OCI-LY7 (cell line): ENCODE results near the gene DOCK3. TPM values are rescaled to one million over a fixed set of nuclear protein-coding genes. Genes with fewer than 3 reads are reported as not detected.

Experiments
- BruUV-seq: library from RNA; stranded (reverse); fragments of 400-500 nt; replicated peaks from 2 replicates; lab custom pipeline; 2021; lab: Mats Ljungman, UMichigan
- CTCF ChIA-PET: fragments of 300-600 bp; sonication (Branson Sonifier 250); formaldehyde crosslinking; loops from one replicate; lab custom pipeline; 2022; ENCODE audit warnings: antibody characterized with exemption; ENCODE audit not compliant: unreplicated experiment; lab: Charles Lee
- POLR2A ChIA-PET: fragments of 300-600 bp; sonication (Branson Sonifier 250); formaldehyde crosslinking; loops from one replicate; lab custom pipeline; 2022; ENCODE audit warnings: antibody characterized with exemption; lab: Charles Lee
- DNase-seq: peaks from one replicate; pipeline ENCODE4 v3.0.0-alpha.2; 2015; ENCODE audit warnings: low spot score
- H2AFZ ChIP-seq: fragments of 200-600 bp; sonication (generic), shearing (Covaris generic); 2 replicates; pipeline ENCODE4 v1.6.1; 2014; ENCODE audit warnings: mild to moderate bottlenecking, antibody characterized with exemption, low read length, moderate library complexity
- H3K27ac ChIP-seq: fragments of 200-600 bp; sonication (generic); 2 replicates; pipeline ENCODE4 v1.5.1; 2014; ENCODE audit warnings: mixed run types, low read depth, mild to moderate bottlenecking, moderate library complexity, low read length, inconsistent platforms; ENCODE audit not compliant: poor library complexity, severe bottlenecking
- H3K36me3 ChIP-seq: fragments of 200-600 bp; sonication (generic); 2 replicates; pipeline ENCODE4 v1.6.1; 2014; ENCODE audit warnings: mild to moderate bottlenecking, antibody characterized with exemption, low read length, moderate library complexity, mixed read lengths; ENCODE audit not compliant: insufficient read depth
- H3K4me1 ChIP-seq: fragments of 200-600 bp; sonication (generic); 2 replicates; pipeline ENCODE4 v1.5.1; 2014; ENCODE audit warnings: mild to moderate bottlenecking, low read length; ENCODE audit not compliant: insufficient read depth, poor library complexity, severe bottlenecking
- H3K4me2 ChIP-seq: fragments of 200-600 bp; sonication (generic); 2 replicates; pipeline ENCODE4 v1.6.1; 2014; ENCODE audit warnings: mild to moderate bottlenecking, low read length
- H3K4me3 ChIP-seq: fragments of 200-600 bp; sonication (generic); 2 replicates; pipeline ENCODE4 v1.5.1; 2014; ENCODE audit warnings: mild to moderate bottlenecking, low read depth, low read length; ENCODE audit not compliant: poor library complexity, severe bottlenecking
- H3K79me2 ChIP-seq: fragments of 200-600 bp; sonication (generic); 2 replicates; pipeline ENCODE4 v1.6.1; 2016; ENCODE audit warnings: low read depth, mild to moderate bottlenecking, low read length, moderate library complexity, mixed read lengths; ENCODE audit not compliant: insufficient read depth
- H3K9me2 ChIP-seq: fragments of 200-600 bp; sonication (generic); 2 replicates; pipeline ENCODE4 v1.6.1; 2016; ENCODE audit warnings: mild to moderate bottlenecking, low read length, mixed read lengths; ENCODE audit not compliant: insufficient read depth
- H3K9me3 ChIP-seq: fragments of 200-600 bp; sonication (generic); 2 replicates; pipeline ENCODE4 v1.6.1; 2014; ENCODE audit warnings: mild to moderate bottlenecking, mixed run types, low read length, mixed read lengths
- H4K20me1 ChIP-seq: fragments of 200-600 bp; sonication (generic); 2 replicates; pipeline ENCODE4 v1.6.1; 2014; ENCODE audit warnings: mild to moderate bottlenecking, antibody characterized with exemption, low read length, moderate library complexity, mixed read lengths; ENCODE audit not compliant: insufficient read depth
- EZH2phosphoT487 ChIP-seq: fragments of 200-600 bp; sonication (generic); IDR thresholded peaks from 2 replicates; pipeline ENCODE4 v1.6.1; 2018; ENCODE audit warnings: low read depth, borderline replicate concordance, mild to moderate bottlenecking, mixed run types, antibody characterized with exemption, low read length, moderate library complexity, mixed read lengths
- intact Hi-C: fragments of 100-400 bp; cut with micrococcal nuclease; formaldehyde crosslinking; loops from one replicate; pipeline ENCODE4 v1.10.0; 2022; ENCODE audit not compliant: unreplicated experiment
- total RNA-seq, 2 experiments: library from RNA; depleted of rRNA in 1 of 2; stranded (reverse); fragments of >200 nt in 1 of 2; shearing (Covaris generic) in 1 of 2; gene quantifications; 2 replicates each; pipeline ENCODE4 v1.2.3, GENCODE V29; 2014 to 2022
- TF ChIP-seq, protein P1 (sequence below): fragments of 200-600 bp; sonication (generic); conservative IDR thresholded peaks from 2 replicates; pipeline ENCODE4 v1.5.1; 2014; ENCODE audit warnings: mild to moderate bottlenecking, antibody characterized with exemption, low read length, moderate library complexity, mixed read lengths

The DOCK3 gene
- total RNA-seq, 2 experiments from 2014 or later = not detected

DNA sequence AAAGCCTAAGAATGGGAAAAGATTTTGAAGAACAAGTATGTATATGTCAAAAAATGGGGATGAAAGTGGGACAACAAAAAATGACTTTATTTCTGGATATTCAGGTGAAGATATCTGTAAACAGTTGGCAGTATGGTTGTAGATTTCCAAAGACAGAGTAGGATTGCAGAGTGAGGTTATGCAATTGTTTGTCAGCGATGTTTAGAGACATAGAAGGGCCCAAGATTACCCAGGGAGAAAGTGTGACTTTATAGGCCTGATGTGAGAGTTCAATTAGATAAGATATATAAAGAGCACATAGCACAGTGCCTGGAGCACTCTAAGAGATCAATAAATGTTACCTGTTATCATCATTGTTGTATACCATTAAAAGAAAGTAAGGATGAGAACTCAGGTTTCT, 319.8 kb downstream of the DOCK3 start:
- BruUV-seq = no TSS peak
- H3K79me2 ChIP-seq = no peaks in the 10 kb centered on the region
- POLR2A ChIA-PET = no interaction called here

DNA sequence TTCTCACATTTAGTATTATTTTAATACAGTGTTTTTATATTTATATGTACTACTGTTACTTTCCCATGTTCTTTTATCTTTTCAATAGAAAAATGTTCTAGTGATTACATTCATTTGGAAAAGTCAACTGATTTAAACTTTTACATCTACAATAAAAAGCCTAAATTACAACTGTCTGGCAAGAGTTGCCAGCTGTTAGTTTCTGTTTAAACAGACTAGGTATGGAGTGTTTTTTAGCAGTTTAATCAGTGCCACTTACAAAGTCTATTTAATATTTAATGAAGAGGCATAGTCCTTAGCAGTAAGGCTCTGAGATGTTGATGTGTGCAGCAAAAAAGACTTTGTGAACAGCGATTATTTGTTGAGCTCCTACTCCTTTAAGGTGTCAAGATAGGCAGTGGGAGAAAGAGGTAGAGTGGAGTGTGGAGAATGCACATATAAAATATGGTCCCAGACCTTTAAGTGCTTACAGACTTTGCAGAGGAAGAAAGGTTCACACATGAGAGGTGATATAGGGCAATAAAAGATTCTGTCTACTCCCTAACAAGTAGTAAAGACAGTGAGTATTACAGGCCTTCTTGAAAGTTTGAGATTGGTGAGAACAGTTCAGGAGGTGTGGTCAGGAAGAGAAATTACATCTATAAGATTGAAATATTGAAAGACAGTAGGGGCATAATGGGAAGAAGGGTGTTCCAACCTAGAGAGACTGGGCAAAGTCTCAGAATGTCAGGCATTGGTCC, 320.5 kb downstream of the DOCK3 start:
- no peak overlapping the region for H2AFZ ChIP-seq
- H3K9me2 ChIP-seq = no peaks in the 10 kb centered on the region
- POLR2A ChIA-PET = no interaction called here
- CTCF ChIA-PET = no interaction called here
- TF ChIP-seq, protein P1, sequence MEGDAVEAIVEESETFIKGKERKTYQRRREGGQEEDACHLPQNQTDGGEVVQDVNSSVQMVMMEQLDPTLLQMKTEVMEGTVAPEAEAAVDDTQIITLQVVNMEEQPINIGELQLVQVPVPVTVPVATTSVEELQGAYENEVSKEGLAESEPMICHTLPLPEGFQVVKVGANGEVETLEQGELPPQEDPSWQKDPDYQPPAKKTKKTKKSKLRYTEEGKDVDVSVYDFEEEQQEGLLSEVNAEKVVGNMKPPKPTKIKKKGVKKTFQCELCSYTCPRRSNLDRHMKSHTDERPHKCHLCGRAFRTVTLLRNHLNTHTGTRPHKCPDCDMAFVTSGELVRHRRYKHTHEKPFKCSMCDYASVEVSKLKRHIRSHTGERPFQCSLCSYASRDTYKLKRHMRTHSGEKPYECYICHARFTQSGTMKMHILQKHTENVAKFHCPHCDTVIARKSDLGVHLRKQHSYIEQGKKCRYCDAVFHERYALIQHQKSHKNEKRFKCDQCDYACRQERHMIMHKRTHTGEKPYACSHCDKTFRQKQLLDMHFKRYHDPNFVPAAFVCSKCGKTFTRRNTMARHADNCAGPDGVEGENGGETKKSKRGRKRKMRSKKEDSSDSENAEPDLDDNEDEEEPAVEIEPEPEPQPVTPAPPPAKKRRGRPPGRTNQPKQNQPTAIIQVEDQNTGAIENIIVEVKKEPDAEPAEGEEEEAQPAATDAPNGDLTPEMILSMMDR = no peak
- TF ChIP-seq EZH2phosphoT487 = no peak
- H3K9me3 ChIP-seq = no peaks in the 10 kb centered on the region
- H4K20me1 ChIP-seq = no peaks in the 10 kb centered on the region
- BruUV-seq = no TSS peak
- intact Hi-C loops = no loop called here
- H3K4me3 ChIP-seq = no peak overlapping the region
- no peaks in the 10 kb centered on the region for H3K79me2 ChIP-seq
- H3K4me2 ChIP-seq = no peak overlapping the region
- no peaks in the 10 kb centered on the region for H3K4me1 ChIP-seq
- no peak for DNase-seq
- no peaks in the 10 kb centered on the region for H3K36me3 ChIP-seq
- H3K27ac ChIP-seq = no peak overlapping the region

More for the DNA sequence above, 319.8 kb downstream of the DOCK3 start:
- DNase-seq = no peak
- no peak overlapping the region for H3K27ac ChIP-seq
- no peak overlapping the region for H3K4me2 ChIP-seq
- intact Hi-C loops = no loop called here
- H2AFZ ChIP-seq = no peak overlapping the region
- H4K20me1 ChIP-seq = no peaks in the 10 kb centered on the region
- no peaks in the 10 kb centered on the region for H3K4me1 ChIP-seq
- no peak overlapping the region for H3K4me3 ChIP-seq
- H3K9me2 ChIP-seq = no peaks in the 10 kb centered on the region
- no peaks in the 10 kb centered on the region for H3K9me3 ChIP-seq
- no peak for TF ChIP-seq EZH2phosphoT487
- TF ChIP-seq, protein P1 = no peak
- CTCF ChIA-PET = no interaction called here
- H3K36me3 ChIP-seq = no peaks in the 10 kb centered on the region

DNA sequence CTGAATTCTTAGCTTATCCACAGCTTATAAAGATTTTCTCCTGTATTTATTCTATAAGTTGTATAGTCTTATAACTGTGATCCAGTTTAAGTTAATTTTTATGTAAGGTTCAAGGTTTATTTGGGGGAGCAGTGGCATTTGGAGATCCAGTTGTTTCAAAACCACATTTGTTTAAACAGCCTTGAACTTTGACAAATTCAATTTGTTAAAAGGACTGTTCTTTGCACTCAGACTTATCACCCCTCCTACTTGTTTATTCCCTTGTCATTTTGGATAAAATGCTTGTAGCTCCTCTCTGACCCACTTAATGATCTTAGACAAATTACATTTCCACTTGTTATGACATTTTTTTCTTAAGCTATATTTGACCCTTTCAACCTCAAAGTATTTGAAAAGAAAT, 327.8 kb downstream of the DOCK3 start:
- TF ChIP-seq, protein P1 = no peak
- no peak for TF ChIP-seq EZH2phosphoT487
- H3K9me3 ChIP-seq = no peaks in the 10 kb centered on the region
- DNase-seq = no peak
- H3K9me2 ChIP-seq = no peaks in the 10 kb centered on the region
- BruUV-seq = no TSS peak
- intact Hi-C loops = no loop called here
- no peak overlapping the region for H3K4me3 ChIP-seq
- H3K4me1 ChIP-seq = no peaks in the 10 kb centered on the region
- H3K27ac ChIP-seq = no peak overlapping the region
- no peaks in the 10 kb centered on the region for H3K79me2 ChIP-seq
- POLR2A ChIA-PET = no interaction called here
- no peaks in the 10 kb centered on the region for H3K36me3 ChIP-seq
- H4K20me1 ChIP-seq = no peaks in the 10 kb centered on the region
- H3K4me2 ChIP-seq = no peak overlapping the region
- no peak overlapping the region for H2AFZ ChIP-seq
- CTCF ChIA-PET = no interaction called here
